CD4-positive, CD25-positive, alpha-beta regulatory T cell (primary cell): ENCODE measurements around the gene FAM89A. TPM values are rescaled to one million over a fixed set of nuclear protein-coding genes. Genes with fewer than 3 reads are reported as not detected.
"Not testable (repeated sequence)": the region's sequence is repeated elsewhere in the genome, so short reads cannot be mapped to it uniquely, and the experiment has no call there.

Experiments
- ATAC-seq, 2 donors: fragments of 150-1000 bp; cut with Tn5 transposase; one replicate each; pipeline ENCODE4 v1.10.0; 2021; ENCODE audit warnings: low read depth in 2 of 2, moderate number of reproducible peaks in 2 of 2, moderate library complexity in 1 of 2
- DNase-seq, 3 donors: peaks; one replicate each; pipeline versions ENCODE4 v3.0.0 to v3.0.0-alpha.2; 2012 to 2022; ENCODE audit warnings: mixed read lengths in 1 of 3
- H3K27ac ChIP-seq: one replicate; pipeline ENCODE4 v1.7.0; 2013; ENCODE audit warnings: mild to moderate bottlenecking, low read length; ENCODE audit not compliant: insufficient read depth, poor library complexity, severe bottlenecking
- H3K27me3 ChIP-seq: one replicate; pipeline ENCODE4 v1.7.0; 2013; ENCODE audit warnings: low read length; ENCODE audit not compliant: control insufficient read depth, insufficient read depth
- H3K36me3 ChIP-seq: one replicate; pipeline ENCODE4 v1.7.0; 2013; ENCODE audit warnings: mild to moderate bottlenecking, low read length, moderate library complexity; ENCODE audit not compliant: control insufficient read depth, insufficient read depth
- H3K4me1 ChIP-seq: 2 replicates; pipeline ENCODE4 v1.7.0; 2013; ENCODE audit warnings: mild to moderate bottlenecking, low read length; ENCODE audit not compliant: insufficient read depth, control insufficient read depth, poor library complexity, severe bottlenecking
- H3K4me3 ChIP-seq: one replicate; pipeline ENCODE4 v1.7.0; 2013; ENCODE audit warnings: low read depth, mild to moderate bottlenecking, low read length, moderate library complexity
- H3K9me3 ChIP-seq, 2 experiments: 1 replicate in 1 of 2; 2 replicates in 1 of 2; pipeline ENCODE4 v1.7.0; 2013; ENCODE audit warnings: low read length in 2 of 2, mild to moderate bottlenecking in 1 of 2, moderate library complexity in 1 of 2; ENCODE audit not compliant: control insufficient read depth in 2 of 2
- H3K27ac Mint-ChIP-seq, 3 donors: one replicate each; pipeline ENCODE4 v1.8.0; 2020 to 2022; ENCODE audit warnings: mild to moderate bottlenecking in 3 of 3, mixed read lengths in 3 of 3, moderate library complexity in 2 of 3
- H3K27me3 Mint-ChIP-seq: one replicate; pipeline ENCODE4 v1.8.0; 2022; ENCODE audit warnings: mild to moderate bottlenecking, mixed read lengths
- H3K36me3 Mint-ChIP-seq: one replicate; pipeline ENCODE4 v1.8.0; 2020; ENCODE audit warnings: mixed read lengths
- H3K4me1 Mint-ChIP-seq, 4 donors: one replicate each; pipeline ENCODE4 v1.8.0; 2020 to 2022; ENCODE audit warnings: mixed read lengths in 4 of 4, mild to moderate bottlenecking in 1 of 4
- H3K4me3 Mint-ChIP-seq, 4 donors: one replicate each; pipeline ENCODE4 v1.8.0; 2020 to 2022; ENCODE audit warnings: mild to moderate bottlenecking in 4 of 4, mixed read lengths in 4 of 4, moderate library complexity in 3 of 4
- H3K9me3 Mint-ChIP-seq, 7 donors: one replicate each; pipeline ENCODE4 v1.8.0; 2020 to 2022; ENCODE audit warnings: mixed read lengths in 7 of 7, mild to moderate bottlenecking in 3 of 7, moderate library complexity in 2 of 7
- polyA plus RNA-seq, 4 donors: library from polyadenylated mRNA; unstranded; fragments of 300-500 nt; fragmentation: Illumina TruSeq; gene quantifications; one replicate each; pipeline ENCODE4 v1.2.3, GENCODE V29; 2021
- total RNA-seq: library from RNA; stranded (reverse); gene quantifications from one replicate; pipeline ENCODE4 v1.2.3, GENCODE V29; 2022

The FAM89A gene
- total and polyA plus RNA-seq, 5 donors from 2014 or later, result 1.1 to 7.9 (median 5.1) TPM

DNA sequence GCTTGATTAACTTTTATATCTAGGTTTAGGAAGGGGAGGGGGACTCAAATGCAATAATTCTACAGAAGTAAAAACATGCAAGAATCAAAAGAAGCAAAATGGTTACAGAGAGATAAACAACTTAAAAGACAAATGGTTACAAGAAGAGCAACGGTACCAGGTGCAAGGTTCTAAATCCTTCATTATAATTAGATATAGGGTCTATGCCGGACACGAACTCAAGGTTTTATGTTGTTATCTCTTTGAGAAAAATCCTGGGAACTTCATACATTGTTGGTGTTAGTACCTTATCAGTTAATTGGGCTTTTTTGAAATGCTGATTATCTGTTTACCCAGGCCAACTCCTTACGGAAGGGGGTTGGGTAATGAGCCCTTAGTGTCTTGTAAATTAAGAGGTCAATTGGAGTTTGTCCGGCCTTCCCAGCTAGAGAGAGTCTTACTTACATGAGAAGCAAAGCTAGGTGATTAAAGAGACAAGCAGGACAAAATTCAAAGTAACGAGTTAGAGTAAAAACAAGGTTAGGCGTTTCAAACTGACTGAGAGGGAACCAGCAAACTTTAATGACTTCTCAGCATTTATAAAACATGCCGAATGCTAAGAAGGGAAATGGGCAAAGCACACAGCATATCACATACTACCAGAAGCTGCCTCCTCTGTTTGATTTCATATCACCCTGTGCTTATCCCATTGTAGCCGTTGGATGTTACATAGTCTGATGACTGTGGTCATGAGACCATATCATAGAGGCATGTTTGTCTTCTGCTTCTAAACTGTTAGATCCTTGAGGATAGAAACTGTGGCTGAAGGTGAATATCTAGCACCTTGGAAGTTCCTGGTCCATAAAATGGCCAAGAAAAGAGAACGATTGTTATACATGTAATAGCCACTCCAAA, 55.2 kb downstream of the FAM89A start:
- not testable (repeated sequence) for H3K27ac ChIP-seq, H3K4me1 ChIP-seq, H3K9me3 Mint-ChIP-seq, H3K27me3 Mint-ChIP-seq, ATAC-seq, H3K27me3 ChIP-seq, H3K4me3 ChIP-seq, H3K4me3 Mint-ChIP-seq, DNase-seq, H3K9me3 ChIP-seq
- Mint-ChIP-seq H3K27ac (peak overlapping the region in 1 of 3 donors; percentile 67), H3K4me1 (peaks cover 12 to 22% (median 18%) of the 10 kb centered on the region in 4 donors), H3K36me3 (peaks cover 19% of the 10 kb centered on the region)
- peaks cover 16% of the 10 kb centered on the region for H3K36me3 ChIP-seq

DNA sequence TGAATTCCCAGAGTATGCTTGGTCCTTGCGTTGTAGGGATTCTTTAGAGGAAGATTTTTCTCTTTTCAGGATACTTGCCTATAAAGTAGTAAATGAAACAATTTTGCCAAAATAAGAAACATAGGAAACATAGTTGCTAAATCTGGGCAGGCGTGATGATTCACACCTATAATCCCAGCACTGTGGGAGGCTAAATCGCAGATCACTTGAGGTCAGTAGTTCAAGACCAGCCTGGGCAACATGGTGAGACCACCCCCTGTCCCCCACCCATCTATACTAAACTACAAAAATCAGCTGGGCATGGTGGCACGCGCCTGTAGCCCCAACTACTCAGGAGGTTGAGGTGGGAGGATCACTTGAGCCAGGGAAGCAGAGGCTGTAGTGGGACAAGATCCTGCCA, 56.2 kb downstream of the FAM89A start:
- peaks cover 6 to 22% (median 20%) of the 10 kb centered on the region in 4 donors for H3K4me1 Mint-ChIP-seq
- Histone ChIP-seq H3K27me3 (no peaks in the 10 kb centered on the region), H3K9me3 (no peaks in the 10 kb centered on the region), H3K27ac (no peak overlapping the region), H3K36me3 (peaks cover 15% of the 10 kb centered on the region), H3K4me1 (peaks cover 7% of the 10 kb centered on the region), H3K4me3 (no peak overlapping the region)
- H3K9me3 Mint-ChIP-seq, result no peaks in the 10 kb centered on the region
- no peaks in the 10 kb centered on the region for H3K27me3 Mint-ChIP-seq
- no peak overlapping the region for H3K27ac Mint-ChIP-seq
- peak overlapping the region in 1 of 4 donors; percentile 21 for H3K4me3 Mint-ChIP-seq
- no peak for DNase-seq
- no peak for ATAC-seq
- H3K36me3 Mint-ChIP-seq, result peaks cover 12% of the 10 kb centered on the region

DNA sequence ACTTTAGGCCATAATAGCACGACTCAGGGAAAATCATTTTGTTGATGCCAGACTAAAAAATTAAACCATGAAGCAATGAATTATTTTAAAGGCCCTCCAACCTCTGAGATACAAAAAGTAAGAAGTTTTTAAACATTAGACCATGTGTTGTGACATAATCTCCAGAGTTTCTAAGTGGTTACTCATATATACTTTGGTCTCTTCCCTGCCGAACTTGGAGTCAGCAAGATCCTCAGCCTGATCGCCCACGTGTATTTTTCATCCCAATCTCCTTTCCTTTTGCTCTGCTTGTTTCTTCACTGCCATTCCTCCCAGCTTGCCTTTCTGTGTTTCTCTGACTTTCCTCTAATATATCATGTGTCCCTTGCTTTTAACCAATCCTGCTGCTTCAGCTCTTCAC, 57.4 kb downstream of the FAM89A start:
- Histone ChIP-seq H3K4me3 (no peak overlapping the region), H3K27ac (no peak overlapping the region), H3K36me3 (peaks cover 15% of the 10 kb centered on the region), H3K9me3 (no peaks in the 10 kb centered on the region), H3K27me3 (no peaks in the 10 kb centered on the region), H3K4me1 (peaks cover 9% of the 10 kb centered on the region)
- Mint-ChIP-seq H3K36me3 (peaks cover 8% of the 10 kb centered on the region), H3K9me3 (no peaks in the 10 kb centered on the region), H3K4me3 (no peak overlapping the region), H3K4me1 (peaks cover 6 to 23% (median 20%) of the 10 kb centered on the region in 4 donors), H3K27ac (no peak overlapping the region), H3K27me3 (no peaks in the 10 kb centered on the region)
- ATAC-seq (no peak), DNase-seq (no peak)

DNA sequence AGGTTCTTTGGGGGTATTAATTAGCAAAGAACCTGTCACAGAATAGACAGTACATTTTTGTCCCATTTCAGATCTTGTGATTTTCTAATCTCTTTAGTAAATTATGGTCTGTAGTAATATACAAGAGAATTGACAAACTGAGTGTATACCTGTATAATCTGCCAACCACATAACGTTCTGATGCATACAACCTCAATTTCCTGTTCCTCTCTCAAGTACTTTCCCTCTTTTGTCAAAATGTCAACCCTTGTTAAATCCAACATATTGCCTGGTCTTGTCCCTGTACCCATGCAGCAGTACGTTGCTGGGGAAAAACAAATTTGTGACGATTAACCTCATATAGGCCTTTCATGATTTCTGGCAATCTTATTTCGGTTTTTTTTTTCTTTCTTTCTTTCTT, 60.1 kb downstream of the FAM89A start:
- H3K27ac ChIP-seq, result peak overlapping the region; percentile 84
- Mint-ChIP-seq H3K27ac (peak overlapping the region in 1 of 3 donors; percentile 74), H3K4me1 (peaks cover 6 to 36% (median 25%) of the 10 kb centered on the region in 4 donors), H3K9me3 (no peaks in the 10 kb centered on the region), H3K27me3 (no peaks in the 10 kb centered on the region), H3K36me3 (peaks cover 5% of the 10 kb centered on the region), H3K4me3 (peak overlapping the region in 1 of 4 donors; percentile 93)
- H3K27me3 ChIP-seq, result no peaks in the 10 kb centered on the region
- H3K36me3 ChIP-seq, result peaks cover 18% of the 10 kb centered on the region
- ATAC-seq (no peak), DNase-seq (peak in 2 of 3 donors; percentile 25 to 58)
- no peaks in the 10 kb centered on the region for H3K9me3 ChIP-seq
- peak overlapping the region; percentile 87 for H3K4me3 ChIP-seq
- peaks cover 35% of the 10 kb centered on the region for H3K4me1 ChIP-seq

DNA sequence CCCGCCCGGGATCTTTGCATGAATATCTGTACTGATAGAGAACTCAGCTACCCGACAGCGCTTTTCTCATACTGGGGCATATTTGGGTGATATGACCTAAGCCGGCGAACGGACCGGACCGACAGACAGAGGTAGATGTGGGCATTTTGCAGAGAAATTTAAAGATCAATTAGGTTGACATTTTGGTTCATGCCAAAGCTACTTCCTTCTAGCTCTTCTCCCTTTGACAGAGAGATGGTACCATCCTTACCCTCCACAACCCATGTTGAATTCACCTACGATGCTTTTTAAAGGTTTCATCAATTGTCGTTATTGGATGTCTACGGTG, 60.7 kb downstream of the FAM89A start:
- Histone ChIP-seq H3K27ac (peak overlapping the region; percentile 84), H3K4me3 (peak overlapping the region; percentile 87), H3K4me1 (peaks cover 41% of the 10 kb centered on the region), H3K9me3 (no peaks in the 10 kb centered on the region), H3K36me3 (peaks cover 18% of the 10 kb centered on the region), H3K27me3 (no peaks in the 10 kb centered on the region)
- DNase-seq (no peak), ATAC-seq (no peak)
- Mint-ChIP-seq H3K4me3 (peak overlapping the region in 1 of 4 donors; percentile 93), H3K27me3 (no peaks in the 10 kb centered on the region), H3K27ac (peak overlapping the region in 1 of 3 donors; percentile 92), H3K36me3 (peaks cover 5% of the 10 kb centered on the region), H3K4me1 (peaks cover 9 to 39% (median 26%) of the 10 kb centered on the region in 4 donors), H3K9me3 (no peaks in the 10 kb centered on the region)

DNA sequence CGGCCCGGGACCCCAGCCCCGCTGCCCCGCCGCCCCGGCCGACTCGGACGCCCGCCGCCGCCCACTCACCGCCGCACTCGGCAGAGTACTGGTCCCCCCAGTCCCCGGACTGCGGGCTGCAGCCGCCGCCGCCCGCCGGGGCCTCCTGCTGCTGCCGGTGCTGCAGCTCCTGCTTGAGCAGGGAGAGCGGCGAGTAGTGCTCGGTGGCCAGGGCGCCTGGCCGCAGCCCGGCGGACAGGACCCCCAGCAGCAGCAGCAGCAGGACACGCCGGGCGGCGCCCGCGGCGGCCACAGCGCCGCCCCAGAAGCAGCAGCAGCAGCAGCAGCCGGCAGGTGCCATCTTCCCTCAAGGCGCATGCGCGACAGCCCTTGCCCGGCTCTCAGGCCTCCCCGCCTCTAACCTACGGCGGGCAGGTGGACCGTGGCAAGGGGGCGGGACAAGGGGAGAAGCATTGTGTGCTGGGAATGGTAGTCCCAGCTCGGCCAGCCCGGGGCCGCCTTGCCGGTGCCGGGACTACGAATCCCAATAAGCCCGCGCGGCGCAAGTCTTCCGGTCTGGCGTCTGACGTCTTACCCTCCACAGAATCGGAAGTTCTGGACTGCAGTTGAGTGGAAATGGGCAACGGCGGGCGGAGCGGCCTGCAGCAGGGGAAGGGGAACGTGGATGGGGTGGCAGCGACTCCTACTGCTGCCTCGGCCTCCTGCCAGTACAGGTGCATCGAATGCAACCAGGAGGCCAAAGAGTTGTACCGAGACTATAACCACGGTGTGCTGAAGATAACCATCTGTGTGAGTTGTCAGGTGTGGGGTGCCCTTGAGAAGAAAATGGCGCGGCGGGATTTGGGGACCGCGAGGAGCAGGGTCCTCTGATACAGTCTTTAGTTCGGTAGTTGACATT, 61.3 kb downstream of the FAM89A start, which contains the start of the genes ARV1 and TTC13:
TSS of gene ARV1 (plus strand) at position 604 of the 898 bp plus-strand sequence. CDS start at position 616, 12 bp downstream.
TSS of gene TTC13 (minus strand) at position 371 of the 898 bp plus-strand sequence. CDS start at position 340, 31 bp downstream.
- no peaks in the 10 kb centered on the region for H3K9me3 Mint-ChIP-seq

DNA sequence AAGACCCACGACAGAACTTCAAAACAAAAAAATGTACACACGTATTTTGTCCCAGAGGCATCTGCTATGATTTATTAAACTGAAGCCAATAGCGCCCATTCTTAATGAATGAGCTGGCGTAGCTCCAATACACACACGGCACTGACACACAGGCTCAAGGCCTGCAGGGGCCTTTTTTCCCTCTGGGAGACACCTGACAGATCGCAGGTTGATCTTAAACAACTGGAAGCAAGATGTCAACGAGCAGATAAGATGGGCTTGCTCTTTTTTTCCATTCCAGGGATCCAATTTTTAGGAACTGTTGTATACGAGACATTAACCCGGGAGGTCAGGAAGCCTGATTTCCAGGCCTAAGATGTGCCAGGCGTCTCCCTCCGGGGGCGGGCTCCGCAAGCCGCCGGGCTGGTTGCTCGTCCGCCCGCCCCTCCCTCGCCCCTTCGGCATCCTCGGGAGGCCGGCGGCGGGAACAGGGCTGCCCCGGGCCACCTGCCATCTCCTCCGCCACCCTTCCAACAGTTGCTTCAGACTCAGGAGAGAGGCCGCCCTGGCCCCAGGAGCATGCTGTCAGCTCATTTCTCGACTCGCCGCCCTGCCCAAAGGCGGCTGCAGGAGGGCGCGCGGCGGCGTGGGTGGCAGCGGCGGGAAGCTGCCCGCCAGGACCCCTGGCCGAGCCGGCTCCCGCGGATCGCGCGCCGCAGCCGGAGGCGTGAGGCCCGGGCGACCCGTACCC, 62.1 kb downstream of the FAM89A start:
- DNase-seq, result peak in 2 of 3 donors; percentile 15 to 27
- Mint-ChIP-seq H3K4me1 (peaks cover 8 to 42% (median 35%) of the 10 kb centered on the region in 4 donors), H3K9me3 (no peaks in the 10 kb centered on the region), H3K27ac (peak overlapping the region; percentile 93 to 98 (median 94)), H3K36me3 (peaks cover 5% of the 10 kb centered on the region), H3K27me3 (no peaks in the 10 kb centered on the region), H3K4me3 (peak overlapping the region; percentile 89 to 97 (median 95))
- Histone ChIP-seq H3K27me3 (no peaks in the 10 kb centered on the region), H3K36me3 (peaks cover 18% of the 10 kb centered on the region), H3K4me1 (peaks cover 55% of the 10 kb centered on the region), H3K27ac (peak overlapping the region; percentile 83), H3K4me3 (peak overlapping the region; percentile 91), H3K9me3 (no peaks in the 10 kb centered on the region)
- ATAC-seq, result no peak

More for the DNA sequence above, 61.3 kb downstream of the FAM89A start, which contains the start of the genes ARV1 and TTC13:
- H3K4me3 Mint-ChIP-seq, result peak within 1 kb of the TSS; percentile 89 to 97 (median 95)
- DNase-seq (peak; percentile 97 to 99 (median 98)), ATAC-seq (peak; percentile 96 to 97)
- H3K4me3 ChIP-seq, result peak within 1 kb of the TSS; percentile 91
- H3K36me3 ChIP-seq, result peaks cover 18% of the 10 kb centered on the region
- H3K27me3 Mint-ChIP-seq, result no peaks in the 10 kb centered on the region
- H3K9me3 ChIP-seq, result no peaks in the 10 kb centered on the region
- H3K4me1 Mint-ChIP-seq, result peaks cover 8 to 39% (median 29%) of the 10 kb centered on the region in 4 donors
- H3K27me3 ChIP-seq, result no peaks in the 10 kb centered on the region
- H3K27ac ChIP-seq, result peak within 1 kb of the TSS; percentile 84
- peaks cover 5% of the 10 kb centered on the region for H3K36me3 Mint-ChIP-seq
- H3K4me1 ChIP-seq, result peaks cover 47% of the 10 kb centered on the region
- peak within 1 kb of the TSS; percentile 93 to 98 (median 94) for H3K27ac Mint-ChIP-seq
